Osteoblast (primary cell): ENCODE data around the gene ESYT2. TPM values are rescaled to one million over a fixed set of nuclear protein-coding genes. Genes with fewer than 3 reads are reported as not detected.
A peak's percentile ranks its signal among the peaks of the same experiment; 100 is the strongest.
"Not testable (repeated sequence)": the region's sequence is repeated elsewhere in the genome, so short reads cannot be mapped to it uniquely, and the experiment has no call there.

Experiments
- DNase-seq: peaks from one replicate; pipeline ENCODE4 v3.0.0; 2011; ENCODE audit warnings: low spot score, mixed read lengths; ENCODE audit not compliant: insufficient read length; ENCODE audit errors: missing footprints
- H2AFZ ChIP-seq: 2 replicates; pipeline ENCODE4 v1.6.0; 2011; ENCODE audit warnings: mild to moderate bottlenecking, low read length
- H3K27ac ChIP-seq: 2 replicates; pipeline ENCODE4 v1.5.1; 2011; ENCODE audit warnings: mild to moderate bottlenecking, low read depth, low read length, moderate library complexity
- H3K27me3 ChIP-seq: 2 replicates; pipeline ENCODE4 v1.6.0; 2012; ENCODE audit warnings: mild to moderate bottlenecking, control low read depth, inconsistent platforms, low read length, moderate library complexity; ENCODE audit not compliant: insufficient read depth
- H3K36me3 ChIP-seq: 2 replicates; pipeline ENCODE4 v1.5.1; 2011; ENCODE audit warnings: mild to moderate bottlenecking, low read length, control low read depth, moderate library complexity; ENCODE audit not compliant: insufficient read depth
- H3K4me1 ChIP-seq: 2 replicates; pipeline ENCODE4 v1.5.1; 2011; ENCODE audit warnings: mild to moderate bottlenecking, low read length, control low read depth, moderate library complexity; ENCODE audit not compliant: insufficient read depth
- H3K4me2 ChIP-seq: 2 replicates; pipeline ENCODE4 v1.6.0; 2011; ENCODE audit warnings: mild to moderate bottlenecking, low read length; ENCODE audit not compliant: insufficient read depth
- H3K4me3 ChIP-seq: fragments of 200-600 bp; sonication (generic); 3 replicates; pipeline ENCODE4 v1.5.1; 2012; ENCODE audit warnings: mild to moderate bottlenecking, low read length, inconsistent platforms; ENCODE audit not compliant: insufficient read depth
- H3K79me2 ChIP-seq: 2 replicates; pipeline ENCODE4 v1.6.0; 2012; ENCODE audit warnings: mild to moderate bottlenecking, low read length, control low read depth, inconsistent platforms; ENCODE audit not compliant: insufficient read depth
- H3K9me3 ChIP-seq: 2 replicates; pipeline ENCODE4 v1.5.1; 2011; ENCODE audit warnings: low read depth, low read length, control low read depth
- H4K20me1 ChIP-seq: 2 replicates; pipeline ENCODE4 v1.6.0; 2012; ENCODE audit warnings: mild to moderate bottlenecking, low read length, control low read depth; ENCODE audit not compliant: insufficient read depth
- total RNA-seq: library from RNA; depleted of rRNA; stranded (reverse); fragments of >200 nt; gene quantifications from 2 replicates; pipeline ENCODE4 v1.2.3, GENCODE V29; 2012
- TF ChIP-seq, protein P1 (sequence below): IDR thresholded peaks from 2 replicates; pipeline ENCODE4 v1.5.1; 2011; ENCODE audit warnings: mild to moderate bottlenecking, low read depth, low read length, moderate library complexity; ENCODE audit errors: extremely low read depth

ESYT2 gene, protein sequence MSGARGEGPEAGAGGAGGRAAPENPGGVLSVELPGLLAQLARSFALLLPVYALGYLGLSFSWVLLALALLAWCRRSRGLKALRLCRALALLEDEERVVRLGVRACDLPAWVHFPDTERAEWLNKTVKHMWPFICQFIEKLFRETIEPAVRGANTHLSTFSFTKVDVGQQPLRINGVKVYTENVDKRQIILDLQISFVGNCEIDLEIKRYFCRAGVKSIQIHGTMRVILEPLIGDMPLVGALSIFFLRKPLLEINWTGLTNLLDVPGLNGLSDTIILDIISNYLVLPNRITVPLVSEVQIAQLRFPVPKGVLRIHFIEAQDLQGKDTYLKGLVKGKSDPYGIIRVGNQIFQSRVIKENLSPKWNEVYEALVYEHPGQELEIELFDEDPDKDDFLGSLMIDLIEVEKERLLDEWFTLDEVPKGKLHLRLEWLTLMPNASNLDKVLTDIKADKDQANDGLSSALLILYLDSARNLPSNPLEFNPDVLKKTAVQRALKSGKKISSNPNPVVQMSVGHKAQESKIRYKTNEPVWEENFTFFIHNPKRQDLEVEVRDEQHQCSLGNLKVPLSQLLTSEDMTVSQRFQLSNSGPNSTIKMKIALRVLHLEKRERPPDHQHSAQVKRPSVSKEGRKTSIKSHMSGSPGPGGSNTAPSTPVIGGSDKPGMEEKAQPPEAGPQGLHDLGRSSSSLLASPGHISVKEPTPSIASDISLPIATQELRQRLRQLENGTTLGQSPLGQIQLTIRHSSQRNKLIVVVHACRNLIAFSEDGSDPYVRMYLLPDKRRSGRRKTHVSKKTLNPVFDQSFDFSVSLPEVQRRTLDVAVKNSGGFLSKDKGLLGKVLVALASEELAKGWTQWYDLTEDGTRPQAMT
- total RNA-seq, result 126 and 132 TPM in 2 replicates

DNA sequence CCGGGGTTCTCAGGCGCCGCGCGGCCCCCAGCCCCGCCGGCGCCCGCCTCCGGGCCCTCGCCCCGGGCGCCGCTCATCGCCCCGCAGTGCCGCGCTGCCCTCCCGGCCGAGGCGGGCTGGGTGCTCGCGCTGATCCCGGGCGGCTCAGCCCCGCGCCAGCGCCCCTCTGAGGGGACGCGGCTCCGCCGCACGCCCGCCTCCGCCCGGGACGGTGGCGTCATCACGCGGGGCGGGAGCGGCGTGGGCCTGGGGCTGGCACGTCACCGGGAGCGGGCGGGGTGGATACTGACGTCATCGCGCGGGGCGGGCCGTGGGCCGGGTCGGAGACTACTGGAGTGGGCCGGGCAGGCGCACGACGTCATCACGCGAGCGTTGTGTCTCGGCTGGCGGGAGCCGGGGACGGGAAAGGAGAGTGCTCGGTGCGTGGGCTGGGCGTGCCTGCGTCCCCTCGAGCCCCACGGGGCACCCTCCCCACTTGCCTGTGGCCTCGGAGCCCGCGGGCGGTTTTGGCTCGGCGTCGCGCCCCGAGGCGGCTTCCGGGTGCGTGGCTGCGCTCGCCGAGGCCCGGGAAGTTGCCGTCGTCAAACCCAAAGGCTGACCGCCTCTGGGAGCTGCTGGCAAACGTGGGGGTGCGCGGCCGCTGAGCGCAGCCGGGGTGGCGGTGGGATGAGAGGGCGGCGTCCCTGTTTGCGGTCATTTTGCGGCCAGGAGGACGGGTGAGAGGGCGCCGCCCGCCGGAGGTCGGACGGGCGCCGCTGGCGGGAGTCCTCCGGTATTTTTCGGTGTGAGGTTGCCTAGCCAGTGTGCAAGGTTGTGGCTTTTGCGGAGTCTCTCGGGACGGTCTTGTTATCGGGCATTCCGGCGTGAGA, at the start of gene ESYT2:
Gene ESYT2, minus strand, starts transcription at position 168 of the 869 bp plus-strand sequence. Its CDS starts 91 bp downstream, at position 77.
- H3K79me2 ChIP-seq, result peaks cover 40% of the 10 kb centered on the region
- H3K4me1 ChIP-seq, result peaks cover 13% of the 10 kb centered on the region
- peaks cover 8% of the 10 kb centered on the region for H4K20me1 ChIP-seq
- DNase-seq, result peak; percentile 99
- H3K27me3 ChIP-seq, result no peaks in the 10 kb centered on the region
- TF ChIP-seq, protein P1, sequence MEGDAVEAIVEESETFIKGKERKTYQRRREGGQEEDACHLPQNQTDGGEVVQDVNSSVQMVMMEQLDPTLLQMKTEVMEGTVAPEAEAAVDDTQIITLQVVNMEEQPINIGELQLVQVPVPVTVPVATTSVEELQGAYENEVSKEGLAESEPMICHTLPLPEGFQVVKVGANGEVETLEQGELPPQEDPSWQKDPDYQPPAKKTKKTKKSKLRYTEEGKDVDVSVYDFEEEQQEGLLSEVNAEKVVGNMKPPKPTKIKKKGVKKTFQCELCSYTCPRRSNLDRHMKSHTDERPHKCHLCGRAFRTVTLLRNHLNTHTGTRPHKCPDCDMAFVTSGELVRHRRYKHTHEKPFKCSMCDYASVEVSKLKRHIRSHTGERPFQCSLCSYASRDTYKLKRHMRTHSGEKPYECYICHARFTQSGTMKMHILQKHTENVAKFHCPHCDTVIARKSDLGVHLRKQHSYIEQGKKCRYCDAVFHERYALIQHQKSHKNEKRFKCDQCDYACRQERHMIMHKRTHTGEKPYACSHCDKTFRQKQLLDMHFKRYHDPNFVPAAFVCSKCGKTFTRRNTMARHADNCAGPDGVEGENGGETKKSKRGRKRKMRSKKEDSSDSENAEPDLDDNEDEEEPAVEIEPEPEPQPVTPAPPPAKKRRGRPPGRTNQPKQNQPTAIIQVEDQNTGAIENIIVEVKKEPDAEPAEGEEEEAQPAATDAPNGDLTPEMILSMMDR, result no peak
- peak within 1 kb of the TSS; percentile 96 for H3K4me2 ChIP-seq
- H2AFZ ChIP-seq, result peak within 1 kb of the TSS; percentile 82
- H3K9me3 ChIP-seq, result no peaks in the 10 kb centered on the region
- peak within 1 kb of the TSS; percentile 95 for H3K27ac ChIP-seq
- peak within 1 kb of the TSS; percentile 91 for H3K4me3 ChIP-seq
- H3K36me3 ChIP-seq, result no peaks in the 10 kb centered on the region

GRCh38 chr7:158878151-158879079, 49.1 kb upstream of the ESYT2 start:
- not testable (repeated sequence) for H3K27me3 ChIP-seq, H3K4me1 ChIP-seq, H3K9me3 ChIP-seq

DNA sequence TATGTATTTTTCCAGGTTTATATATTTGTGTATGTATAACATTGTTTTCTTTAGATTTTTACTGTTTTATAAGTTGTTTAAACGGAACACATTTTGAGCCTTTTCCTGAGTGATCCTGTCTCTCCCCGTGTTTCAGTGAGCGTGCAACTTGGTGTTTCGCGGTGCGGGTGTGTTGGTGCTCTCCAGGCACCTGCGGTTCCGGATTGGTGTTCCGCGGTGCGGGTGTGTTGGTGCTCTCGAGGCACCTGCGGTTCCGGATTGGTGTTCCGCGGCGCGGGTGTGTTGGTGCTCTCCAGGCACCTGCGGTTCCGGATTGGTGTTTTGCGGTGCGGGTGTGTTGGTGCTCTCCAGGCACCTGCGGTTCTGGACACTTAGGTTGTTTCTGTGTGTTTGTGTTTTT, 47.7 kb upstream of the ESYT2 start:
- no peak overlapping the region for H3K4me3 ChIP-seq
- no peaks in the 10 kb centered on the region for H3K4me1 ChIP-seq
- H4K20me1 ChIP-seq, result no peaks in the 10 kb centered on the region
- TF ChIP-seq, protein P1, result no peak
- no peak overlapping the region for H2AFZ ChIP-seq
- no peak for DNase-seq
- no peak overlapping the region for H3K4me2 ChIP-seq
- H3K79me2 ChIP-seq, result no peaks in the 10 kb centered on the region
- H3K9me3 ChIP-seq, result no peaks in the 10 kb centered on the region
- H3K36me3 ChIP-seq, result peaks cover 38% of the 10 kb centered on the region
- no peak overlapping the region for H3K27ac ChIP-seq
- no peaks in the 10 kb centered on the region for H3K27me3 ChIP-seq

More at GRCh38 chr7:158878151-158879079, 49.1 kb upstream of the ESYT2 start:
- H3K36me3 ChIP-seq, result peaks cover 35% of the 10 kb centered on the region
- not testable (repeated sequence) for H3K4me3 ChIP-seq, H4K20me1 ChIP-seq, H3K79me2 ChIP-seq, H2AFZ ChIP-seq, DNase-seq, H3K4me2 ChIP-seq, H3K27ac ChIP-seq
